CD4-positive, CD25-positive, alpha-beta regulatory T cell (primary cell): ENCODE measurements around the gene LRRC63. TPM values are rescaled to one million over a fixed set of nuclear protein-coding genes. Genes with fewer than 3 reads are reported as not detected.
A peak's percentile ranks its signal among the peaks of the same experiment; 100 is the strongest.

Experiments
- ATAC-seq, 2 donors: fragments of 150-1000 bp; cut with Tn5 transposase; one replicate each; pipeline ENCODE4 v1.10.0; 2021; ENCODE audit warnings: low read depth in 2 of 2, moderate number of reproducible peaks in 2 of 2, moderate library complexity in 1 of 2
- DNase-seq, 3 donors: peaks; one replicate each; pipeline versions ENCODE4 v3.0.0 to v3.0.0-alpha.2; 2012 to 2022; ENCODE audit warnings: mixed read lengths in 1 of 3
- H3K27ac ChIP-seq: one replicate; pipeline ENCODE4 v1.7.0; 2013; ENCODE audit warnings: mild to moderate bottlenecking, low read length; ENCODE audit not compliant: insufficient read depth, poor library complexity, severe bottlenecking
- H3K27me3 ChIP-seq: one replicate; pipeline ENCODE4 v1.7.0; 2013; ENCODE audit warnings: low read length; ENCODE audit not compliant: control insufficient read depth, insufficient read depth
- H3K36me3 ChIP-seq: one replicate; pipeline ENCODE4 v1.7.0; 2013; ENCODE audit warnings: mild to moderate bottlenecking, low read length, moderate library complexity; ENCODE audit not compliant: control insufficient read depth, insufficient read depth
- H3K4me1 ChIP-seq: 2 replicates; pipeline ENCODE4 v1.7.0; 2013; ENCODE audit warnings: mild to moderate bottlenecking, low read length; ENCODE audit not compliant: insufficient read depth, control insufficient read depth, poor library complexity, severe bottlenecking
- H3K4me3 ChIP-seq: one replicate; pipeline ENCODE4 v1.7.0; 2013; ENCODE audit warnings: low read depth, mild to moderate bottlenecking, low read length, moderate library complexity
- H3K9me3 ChIP-seq, 2 experiments: 1 replicate in 1 of 2; 2 replicates in 1 of 2; pipeline ENCODE4 v1.7.0; 2013; ENCODE audit warnings: low read length in 2 of 2, mild to moderate bottlenecking in 1 of 2, moderate library complexity in 1 of 2; ENCODE audit not compliant: control insufficient read depth in 2 of 2
- H3K27ac Mint-ChIP-seq, 3 donors: one replicate each; pipeline ENCODE4 v1.8.0; 2020 to 2022; ENCODE audit warnings: mild to moderate bottlenecking in 3 of 3, mixed read lengths in 3 of 3, moderate library complexity in 2 of 3
- H3K27me3 Mint-ChIP-seq: one replicate; pipeline ENCODE4 v1.8.0; 2022; ENCODE audit warnings: mild to moderate bottlenecking, mixed read lengths
- H3K36me3 Mint-ChIP-seq: one replicate; pipeline ENCODE4 v1.8.0; 2020; ENCODE audit warnings: mixed read lengths
- H3K4me1 Mint-ChIP-seq, 4 donors: one replicate each; pipeline ENCODE4 v1.8.0; 2020 to 2022; ENCODE audit warnings: mixed read lengths in 4 of 4, mild to moderate bottlenecking in 1 of 4
- H3K4me3 Mint-ChIP-seq, 4 donors: one replicate each; pipeline ENCODE4 v1.8.0; 2020 to 2022; ENCODE audit warnings: mild to moderate bottlenecking in 4 of 4, mixed read lengths in 4 of 4, moderate library complexity in 3 of 4
- H3K9me3 Mint-ChIP-seq, 7 donors: one replicate each; pipeline ENCODE4 v1.8.0; 2020 to 2022; ENCODE audit warnings: mixed read lengths in 7 of 7, mild to moderate bottlenecking in 3 of 7, moderate library complexity in 2 of 7
- polyA plus RNA-seq, 4 donors: library from polyadenylated mRNA; unstranded; fragments of 300-500 nt; fragmentation: Illumina TruSeq; gene quantifications; one replicate each; pipeline ENCODE4 v1.2.3, GENCODE V29; 2021
- total RNA-seq: library from RNA; stranded (reverse); gene quantifications from one replicate; pipeline ENCODE4 v1.2.3, GENCODE V29; 2022

LRRC63 gene
- total and polyA plus RNA-seq, 5 donors from 2014 or later, result 0.12 to 0.49 (median 0.20) TPM

DNA sequence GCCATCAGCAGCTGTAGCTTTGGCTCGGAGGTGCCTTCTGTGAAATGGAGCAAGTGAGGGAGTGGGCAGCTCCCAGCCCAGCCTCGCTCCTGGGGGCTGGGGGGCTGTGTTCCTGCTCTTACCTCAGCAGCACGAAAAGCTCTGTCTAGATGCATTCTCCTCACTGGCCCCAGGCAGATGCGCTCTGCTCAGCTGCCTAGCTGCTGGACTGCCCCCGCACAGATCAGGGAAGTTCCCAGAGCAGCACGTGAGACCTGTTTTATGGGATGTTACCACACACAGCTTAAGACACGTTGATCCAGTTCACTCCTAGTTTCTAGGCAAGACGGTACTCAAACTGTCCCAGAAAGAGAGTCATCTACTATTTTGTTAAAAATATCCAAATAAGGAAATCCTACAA, 43.4 kb upstream of the LRRC63 start:
- H3K27ac Mint-ChIP-seq, result peak overlapping the region; percentile 90 to 100 (median 94)
- DNase-seq, result peak in 1 of 3 donors; percentile 45
- peaks cover 15% of the 10 kb centered on the region for H3K36me3 Mint-ChIP-seq
- Histone ChIP-seq H3K4me3 (peak overlapping the region; percentile 88), H3K36me3 (peaks cover 9% of the 10 kb centered on the region), H3K27ac (peak overlapping the region; percentile 94), H3K9me3 (no peaks in the 10 kb centered on the region), H3K27me3 (no peaks in the 10 kb centered on the region), H3K4me1 (peaks cover 99% of the 10 kb centered on the region)
- ATAC-seq, result peak; percentile 15 to 19
- H3K4me1 Mint-ChIP-seq, result peaks cover 65 to 97% (median 85%) of the 10 kb centered on the region in 4 donors
- peak overlapping the region; percentile 89 to 98 (median 94) for H3K4me3 Mint-ChIP-seq
- H3K27me3 Mint-ChIP-seq, result no peaks in the 10 kb centered on the region
- H3K9me3 Mint-ChIP-seq, result no peaks in the 10 kb centered on the region

DNA sequence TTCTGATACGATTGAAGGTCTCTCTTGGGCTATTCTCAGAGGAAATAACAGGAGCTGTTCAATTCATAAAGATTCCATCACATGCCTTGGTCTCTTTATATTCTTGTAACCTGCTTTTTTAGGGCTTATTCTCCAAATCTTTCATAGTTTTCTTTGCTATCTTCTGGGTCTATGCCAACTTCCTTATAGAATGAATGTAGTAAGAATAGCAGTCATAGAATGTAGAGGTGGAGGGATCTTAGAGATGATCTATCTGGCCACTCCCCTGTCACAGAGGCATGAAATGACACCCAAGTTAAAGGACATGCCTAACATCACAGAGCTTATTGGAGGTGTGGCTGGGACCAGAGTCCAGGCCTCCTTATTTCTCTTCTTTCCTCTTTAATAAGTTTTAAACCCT, 42.9 kb upstream of the LRRC63 start:
- Mint-ChIP-seq H3K36me3 (peaks cover 18% of the 10 kb centered on the region), H3K27ac (peak overlapping the region; percentile 90 to 100 (median 94)), H3K9me3 (no peaks in the 10 kb centered on the region), H3K27me3 (no peaks in the 10 kb centered on the region), H3K4me3 (peak overlapping the region; percentile 89 to 98 (median 94)), H3K4me1 (peaks cover 63 to 100% (median 88%) of the 10 kb centered on the region in 4 donors)
- ATAC-seq (no peak), DNase-seq (no peak)
- no peaks in the 10 kb centered on the region for H3K27me3 ChIP-seq
- peak overlapping the region; percentile 88 for H3K4me3 ChIP-seq
- no peaks in the 10 kb centered on the region for H3K9me3 ChIP-seq
- peak overlapping the region; percentile 94 for H3K27ac ChIP-seq
- H3K36me3 ChIP-seq, result peaks cover 10% of the 10 kb centered on the region
- H3K4me1 ChIP-seq, result peaks cover 99% of the 10 kb centered on the region

DNA sequence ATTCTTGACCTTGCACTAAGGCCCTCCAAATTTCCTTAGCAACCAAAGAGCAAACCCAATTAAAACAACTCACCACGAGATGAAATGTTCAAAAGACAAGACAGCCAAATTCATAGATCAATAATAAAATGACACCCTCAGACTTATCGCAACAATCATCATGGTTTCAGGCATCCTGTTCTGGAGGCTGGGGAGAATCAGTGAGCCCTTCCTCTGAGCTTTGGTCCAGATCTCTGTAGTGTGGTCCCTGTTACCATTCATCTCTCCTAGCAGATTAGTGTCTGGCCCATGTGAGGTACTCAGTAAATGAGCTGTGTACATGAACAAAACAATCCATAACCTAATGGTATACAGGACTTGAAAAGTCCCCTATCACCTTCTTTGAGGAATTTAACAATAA, 42.0 kb upstream of the LRRC63 start:
- peak overlapping the region; percentile 88 for H3K4me3 ChIP-seq
- ATAC-seq (no peak), DNase-seq (no peak)
- Mint-ChIP-seq H3K27me3 (no peaks in the 10 kb centered on the region), H3K4me3 (peak overlapping the region; percentile 89 to 98 (median 94)), H3K36me3 (peaks cover 15% of the 10 kb centered on the region), H3K9me3 (no peaks in the 10 kb centered on the region), H3K4me1 (peaks cover 53 to 100% (median 87%) of the 10 kb centered on the region in 4 donors), H3K27ac (peak overlapping the region; percentile 90 to 100 (median 94))
- no peaks in the 10 kb centered on the region for H3K9me3 ChIP-seq
- no peaks in the 10 kb centered on the region for H3K27me3 ChIP-seq
- H3K36me3 ChIP-seq, result peaks cover 7% of the 10 kb centered on the region
- H3K27ac ChIP-seq, result peak overlapping the region; percentile 94
- peaks cover 100% of the 10 kb centered on the region for H3K4me1 ChIP-seq

DNA sequence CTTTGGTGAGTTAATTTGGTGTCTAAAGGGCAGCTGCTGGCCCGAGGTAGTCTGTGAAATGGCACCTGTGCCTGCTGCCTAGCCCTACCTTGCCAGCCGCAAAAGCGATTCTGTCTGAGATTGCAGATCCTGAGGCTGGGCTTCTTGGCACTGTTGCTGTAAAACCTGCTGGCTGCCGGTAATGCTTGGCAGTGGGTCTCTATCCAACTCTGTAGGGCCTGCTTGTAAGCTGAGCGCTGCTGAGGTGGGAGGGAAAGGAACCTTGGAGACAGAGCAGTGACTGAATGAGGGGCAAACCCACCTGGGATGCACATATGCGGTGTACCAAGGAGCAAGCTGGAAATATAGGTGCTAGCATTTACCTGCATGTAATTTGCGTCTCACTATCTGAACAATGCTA, 41.5 kb upstream of the LRRC63 start:
- DNase-seq (no peak), ATAC-seq (no peak)
- Mint-ChIP-seq H3K27me3 (no peaks in the 10 kb centered on the region), H3K9me3 (no peaks in the 10 kb centered on the region), H3K4me1 (peaks cover 56 to 100% (median 90%) of the 10 kb centered on the region in 4 donors), H3K36me3 (peaks cover 18% of the 10 kb centered on the region), H3K27ac (peak overlapping the region; percentile 90 to 100 (median 94)), H3K4me3 (peak overlapping the region; percentile 89 to 98 (median 94))
- Histone ChIP-seq H3K9me3 (no peaks in the 10 kb centered on the region), H3K27ac (peak overlapping the region; percentile 94), H3K4me3 (peak overlapping the region; percentile 88), H3K36me3 (peaks cover 6% of the 10 kb centered on the region), H3K4me1 (peaks cover 100% of the 10 kb centered on the region), H3K27me3 (no peaks in the 10 kb centered on the region)

DNA sequence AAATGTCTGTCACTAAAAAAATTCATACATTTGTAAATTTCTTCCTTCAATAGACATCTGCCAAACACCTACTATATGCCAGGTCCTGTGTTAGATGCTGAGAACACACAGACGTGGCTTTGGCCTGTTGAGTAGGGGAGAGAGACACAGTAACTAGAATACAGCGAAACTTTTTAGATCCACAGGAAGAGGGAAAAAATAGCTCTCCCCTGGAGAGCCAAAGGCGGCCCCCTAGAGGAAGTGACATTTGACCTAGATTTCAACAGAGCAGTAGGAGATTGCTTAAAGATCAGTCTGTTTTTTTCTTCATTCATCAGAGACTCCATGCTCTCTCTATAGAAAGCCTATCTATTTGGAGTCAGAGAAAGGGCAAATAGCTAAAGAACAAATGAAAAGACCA, 41.0 kb upstream of the LRRC63 start:
- peak overlapping the region; percentile 88 for H3K4me3 ChIP-seq
- Mint-ChIP-seq H3K27ac (peak overlapping the region; percentile 90 to 100 (median 94)), H3K4me3 (peak overlapping the region; percentile 89 to 98 (median 94)), H3K4me1 (peaks cover 61 to 100% (median 90%) of the 10 kb centered on the region in 4 donors), H3K36me3 (peaks cover 22% of the 10 kb centered on the region), H3K27me3 (no peaks in the 10 kb centered on the region), H3K9me3 (no peaks in the 10 kb centered on the region)
- ATAC-seq (peak; percentile 17 to 36), DNase-seq (peak in 2 of 3 donors; percentile 44 to 59)
- peak overlapping the region; percentile 94 for H3K27ac ChIP-seq
- peaks cover 6% of the 10 kb centered on the region for H3K36me3 ChIP-seq
- H3K9me3 ChIP-seq, result no peaks in the 10 kb centered on the region
- H3K4me1 ChIP-seq, result peaks cover 100% of the 10 kb centered on the region
- H3K27me3 ChIP-seq, result no peaks in the 10 kb centered on the region

DNA sequence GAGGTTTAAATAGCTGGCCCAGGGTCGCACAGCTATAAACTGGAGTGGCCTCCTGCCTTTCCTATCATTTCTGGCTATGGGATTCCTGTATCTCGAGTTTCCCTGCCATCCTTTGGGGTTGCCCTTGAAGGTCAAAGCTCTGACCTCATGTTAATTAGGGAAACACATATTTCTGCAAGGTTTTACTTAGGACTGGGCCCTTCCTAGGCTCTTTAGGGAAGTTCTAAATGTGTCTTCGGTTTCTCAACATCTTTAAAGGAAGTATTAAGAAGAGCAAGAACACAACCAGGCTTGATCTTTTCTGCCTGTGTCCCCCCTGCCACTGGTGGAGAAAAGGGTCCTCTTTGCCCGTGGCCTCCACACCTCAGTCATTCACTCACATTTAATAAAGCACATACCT, 40.5 kb upstream of the LRRC63 start:
- no peak for ATAC-seq
- peak overlapping the region; percentile 89 to 99 (median 96) for H3K4me3 Mint-ChIP-seq
- Histone ChIP-seq H3K27ac (peak overlapping the region; percentile 94), H3K36me3 (peaks cover 6% of the 10 kb centered on the region), H3K4me3 (peak overlapping the region; percentile 88), H3K9me3 (no peaks in the 10 kb centered on the region), H3K27me3 (no peaks in the 10 kb centered on the region), H3K4me1 (peaks cover 100% of the 10 kb centered on the region)
- peaks cover 25% of the 10 kb centered on the region for H3K36me3 Mint-ChIP-seq
- peak overlapping the region; percentile 90 to 100 (median 94) for H3K27ac Mint-ChIP-seq
- H3K27me3 Mint-ChIP-seq, result no peaks in the 10 kb centered on the region
- no peaks in the 10 kb centered on the region for H3K9me3 Mint-ChIP-seq
- peaks cover 64 to 100% (median 91%) of the 10 kb centered on the region in 4 donors for H3K4me1 Mint-ChIP-seq
- no peak for DNase-seq

DNA sequence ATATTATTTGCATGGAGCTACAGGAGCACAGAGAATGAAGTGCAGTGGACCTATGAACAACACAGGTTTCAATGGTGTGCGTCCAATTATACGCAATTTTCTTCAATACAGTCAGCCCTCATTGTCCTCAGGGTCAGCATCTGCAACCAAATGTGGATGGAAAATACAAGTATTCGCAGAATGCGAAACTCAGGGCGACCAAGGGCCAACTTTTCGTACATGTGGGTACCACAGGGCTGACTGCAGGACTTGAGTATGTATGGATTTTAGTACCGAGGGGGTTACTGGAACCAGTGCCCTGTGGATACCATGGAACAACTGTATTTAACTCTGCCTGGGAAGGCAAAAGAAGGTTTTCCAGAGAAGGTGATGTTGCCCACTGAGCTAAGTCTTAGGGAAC, 40.0 kb upstream of the LRRC63 start:
- DNase-seq (no peak), ATAC-seq (no peak)
- H3K4me1 ChIP-seq, result peaks cover 100% of the 10 kb centered on the region
- peak overlapping the region; percentile 94 for H3K27ac ChIP-seq
- peaks cover 63 to 100% (median 91%) of the 10 kb centered on the region in 4 donors for H3K4me1 Mint-ChIP-seq
- peak overlapping the region; percentile 89 to 99 (median 96) for H3K4me3 Mint-ChIP-seq
- H3K4me3 ChIP-seq, result peak overlapping the region; percentile 88
- H3K27ac Mint-ChIP-seq, result peak overlapping the region; percentile 90 to 100 (median 94)
- H3K36me3 ChIP-seq, result peaks cover 6% of the 10 kb centered on the region
- no peaks in the 10 kb centered on the region for H3K9me3 Mint-ChIP-seq
- no peaks in the 10 kb centered on the region for H3K9me3 ChIP-seq
- H3K27me3 ChIP-seq, result no peaks in the 10 kb centered on the region
- no peaks in the 10 kb centered on the region for H3K27me3 Mint-ChIP-seq
- H3K36me3 Mint-ChIP-seq, result peaks cover 28% of the 10 kb centered on the region

DNA sequence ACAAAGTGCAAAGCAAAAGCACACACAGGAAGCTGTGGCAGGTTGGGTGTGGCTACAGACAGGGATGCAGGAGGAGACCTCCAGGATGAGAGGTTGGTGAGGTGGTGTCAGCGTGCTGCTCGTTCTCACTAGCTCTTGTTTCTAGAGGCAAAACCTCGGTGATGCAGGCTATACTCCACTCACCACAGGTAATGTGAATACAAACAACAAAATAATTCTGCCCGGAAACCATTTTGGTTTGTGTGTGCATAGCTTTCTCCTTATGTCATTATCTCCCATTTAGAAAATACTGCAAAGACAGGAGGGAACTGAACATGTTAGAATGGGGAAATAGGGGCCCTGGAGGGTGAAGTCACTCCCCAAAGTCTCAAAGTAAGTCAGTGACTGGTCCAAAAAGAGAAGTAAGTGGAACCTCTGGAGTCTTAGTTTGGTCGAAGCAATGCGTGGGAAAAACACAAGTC, 39.2 kb upstream of the LRRC63 start:
- no peaks in the 10 kb centered on the region for H3K27me3 Mint-ChIP-seq
- ATAC-seq, result peak; percentile 69 to 82
- peaks cover 55 to 100% (median 90%) of the 10 kb centered on the region in 4 donors for H3K4me1 Mint-ChIP-seq
- Histone ChIP-seq H3K27me3 (no peaks in the 10 kb centered on the region), H3K9me3 (no peaks in the 10 kb centered on the region), H3K4me1 (peaks cover 97% of the 10 kb centered on the region), H3K4me3 (peak overlapping the region; percentile 88), H3K36me3 (peaks cover 6% of the 10 kb centered on the region), H3K27ac (peak overlapping the region; percentile 94)
- peak overlapping the region; percentile 90 to 100 (median 94) for H3K27ac Mint-ChIP-seq
- DNase-seq, result peak; percentile 37 to 91 (median 70)
- no peaks in the 10 kb centered on the region for H3K9me3 Mint-ChIP-seq
- H3K36me3 Mint-ChIP-seq, result peaks cover 31% of the 10 kb centered on the region
- H3K4me3 Mint-ChIP-seq, result peak overlapping the region; percentile 89 to 99 (median 96)
